Right renal cortex interstitium (tissue), 3 donors: ENCODE measurements around the gene ASF1A. TPM values are rescaled to one million over a fixed set of nuclear protein-coding genes. Genes with fewer than 3 reads are reported as not detected.
A peak's percentile ranks its signal among the peaks of the same experiment; 100 is the strongest.

ENCODE experiments used
- DNase-seq, 3 donors: peaks; one replicate each; pipeline ENCODE4 v3.0.0-alpha.2; 2013; ENCODE audit warnings: low read depth in 3 of 3, low spot score in 2 of 3
- polyA plus RNA-seq, 3 donors: library from polyadenylated mRNA; unstranded; fragments of 120-200 nt; gene quantifications; one replicate each; pipeline ENCODE4 v1.2.1, GENCODE V29; 2013; ENCODE audit not compliant: insufficient read length in 3 of 3

ASF1A gene
- polyA plus RNA-seq, 3 donors: 35.1 to 47.2 (median 40.6) TPM

GRCh38 chr6:118881440-118882313 lies 12.3 kb upstream of the ASF1A start:
- no peak for DNase-seq

- DNase-seq: no peak
These were observed 11.5 kb upstream of the ASF1A start for GRCh38 chr6:118882314-118882905.

- DNase-seq: no peak
These were observed 7.3 kb upstream of the ASF1A start for GRCh38 chr6:118886641-118887040.

GRCh38 chr6:118889163-118889562 lies 4.8 kb upstream of the ASF1A start:
- DNase-seq: no peak

GRCh38 chr6:118890997-118891790 lies 2.8 kb upstream of the ASF1A start:
- DNase-seq: no peak

GRCh38 chr6:118892355-118892991 lies 1.5 kb upstream of the ASF1A start:
- no peak for DNase-seq

- peak; percentile 72 to 91 (median 87) for DNase-seq
These were observed 717 bp upstream of the ASF1A start for GRCh38 chr6:118893064-118893806.

GRCh38 chr6:118894425-118895260 lies 691 bp downstream of the ASF1A start:
- DNase-seq: peak; percentile 16 to 63 (median 48)

- DNase-seq: no peak
These were observed 1.3 kb downstream of the ASF1A start for GRCh38 chr6:118895261-118895560.

- DNase-seq: no peak
These were observed 1.9 kb downstream of the ASF1A start for GRCh38 chr6:118895859-118896258.

GRCh38 chr6:118896339-118897136 lies 2.6 kb downstream of the ASF1A start:
- no peak for DNase-seq

GRCh38 chr6:118897386-118897785 lies 3.4 kb downstream of the ASF1A start:
- DNase-seq: no peak

- DNase-seq: no peak
These were observed 6.0 kb downstream of the ASF1A start for GRCh38 chr6:118899948-118900347.

- no peak for DNase-seq
These were observed 8.8 kb downstream of the ASF1A start for GRCh38 chr6:118902726-118903125.

- DNase-seq: no peak
These were observed 9.2 kb downstream of the ASF1A start for GRCh38 chr6:118903138-118903537.

GRCh38 chr6:118903691-118904090 lies 9.7 kb downstream of the ASF1A start:
- DNase-seq: no peak

- no peak for DNase-seq
These were observed 11.1 kb downstream of the ASF1A start for GRCh38 chr6:118905084-118905483.

GRCh38 chr6:118905851-118906250 lies 11.9 kb downstream of the ASF1A start:
- DNase-seq: no peak

- DNase-seq: no peak
These were observed 14.5 kb downstream of the ASF1A start for GRCh38 chr6:118908441-118908840.
